ENCODE measurements around the gene AFF4. TPM values are rescaled to one million over a fixed set of nuclear protein-coding genes. Genes with fewer than 3 reads are reported as not detected.

AFF4 gene
- total RNA-seq, 4 donors from 2014 or later, result 55.0 to 87.6 (median 75.3) TPM

DNA sequence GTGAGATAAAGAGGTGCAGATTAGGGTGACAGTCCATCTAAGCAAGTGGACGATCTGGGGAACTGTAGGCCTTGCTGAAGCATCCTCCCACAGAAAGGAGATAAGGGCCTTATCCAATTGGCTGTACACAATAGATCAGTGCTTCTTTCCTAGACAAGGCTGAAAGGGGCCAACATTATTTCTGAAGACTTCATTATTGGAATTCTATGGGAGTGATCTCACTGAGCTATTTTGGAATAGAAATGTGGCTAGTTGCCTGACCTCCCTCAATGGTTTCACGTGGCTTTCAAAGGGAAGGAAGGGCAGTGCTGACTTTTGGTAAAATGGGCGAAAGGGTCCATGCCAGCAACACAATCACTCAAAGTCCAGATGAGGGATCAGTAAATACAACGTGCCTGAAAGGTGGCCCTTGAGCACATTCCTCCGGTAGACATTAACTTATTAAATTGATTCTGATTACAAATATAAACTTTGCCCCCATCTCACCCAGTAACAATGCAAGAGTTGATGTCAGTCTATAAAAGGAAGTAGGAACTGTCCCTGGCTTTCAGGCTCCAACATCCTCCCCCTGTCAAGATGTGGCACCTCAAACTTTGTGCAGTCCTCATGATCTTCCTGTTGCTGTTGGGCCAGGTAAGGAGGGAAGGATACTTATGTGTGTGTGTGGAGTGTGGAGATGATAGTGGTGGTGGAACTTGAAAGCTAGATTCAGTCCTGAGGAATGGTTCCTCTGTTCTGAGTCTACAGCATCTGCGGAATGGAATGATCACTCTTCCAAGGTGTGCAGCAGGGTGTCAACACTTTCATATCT lies 90.1 kb downstream of the AFF4 start, which contains the start of gene LEAP2:
Gene LEAP2, plus strand, starts transcription at position 550 of the 811 bp plus-strand sequence. Its CDS starts 27 bp downstream, at position 577.
- peaks cover 0 to 12% (median 0%) of the 10 kb centered on the region in 3 donors for H3K4me1 ChIP-seq
- no peaks in the 10 kb centered on the region for H3K27me3 ChIP-seq
- no peak for ATAC-seq
- no peak within 1 kb of the TSS for H3K4me3 ChIP-seq
- no peaks in the 10 kb centered on the region for H3K9me3 ChIP-seq
- H3K27ac ChIP-seq, result no peak within 1 kb of the TSS
- peaks cover 0 to 77% of the 10 kb centered on the region in 2 donors for H3K36me3 ChIP-seq
- TF ChIP-seq POLR2AphosphoS5 (IDR thresholded peaks at IDR 0.05) (no peak), EP300 (IDR thresholded peaks at IDR 0.05) (no peak), POLR2A (IDR thresholded peaks at IDR 0.05) (no peak)
- TF ChIP-seq, protein P1, sequence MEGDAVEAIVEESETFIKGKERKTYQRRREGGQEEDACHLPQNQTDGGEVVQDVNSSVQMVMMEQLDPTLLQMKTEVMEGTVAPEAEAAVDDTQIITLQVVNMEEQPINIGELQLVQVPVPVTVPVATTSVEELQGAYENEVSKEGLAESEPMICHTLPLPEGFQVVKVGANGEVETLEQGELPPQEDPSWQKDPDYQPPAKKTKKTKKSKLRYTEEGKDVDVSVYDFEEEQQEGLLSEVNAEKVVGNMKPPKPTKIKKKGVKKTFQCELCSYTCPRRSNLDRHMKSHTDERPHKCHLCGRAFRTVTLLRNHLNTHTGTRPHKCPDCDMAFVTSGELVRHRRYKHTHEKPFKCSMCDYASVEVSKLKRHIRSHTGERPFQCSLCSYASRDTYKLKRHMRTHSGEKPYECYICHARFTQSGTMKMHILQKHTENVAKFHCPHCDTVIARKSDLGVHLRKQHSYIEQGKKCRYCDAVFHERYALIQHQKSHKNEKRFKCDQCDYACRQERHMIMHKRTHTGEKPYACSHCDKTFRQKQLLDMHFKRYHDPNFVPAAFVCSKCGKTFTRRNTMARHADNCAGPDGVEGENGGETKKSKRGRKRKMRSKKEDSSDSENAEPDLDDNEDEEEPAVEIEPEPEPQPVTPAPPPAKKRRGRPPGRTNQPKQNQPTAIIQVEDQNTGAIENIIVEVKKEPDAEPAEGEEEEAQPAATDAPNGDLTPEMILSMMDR (IDR thresholded peaks at IDR 0.05), result no peak
- WGBS, 2 donors (ENCODE audit: low coverage in 1 of 2), result 48 to 58% methylated on average over 4 to 5 of the region's 6 CpGs

GRCh38 chr5:132872788-132873118 lies 90.7 kb downstream of the AFF4 start:
- H3K27ac ChIP-seq, result no peak overlapping the region
- peaks cover 0 to 12% (median 3%) of the 10 kb centered on the region in 3 donors for H3K4me1 ChIP-seq
- 100% methylated on average over 1 of the region's 1 CpG for WGBS, 2 donors (ENCODE audit: low coverage in 1 of 2)
- no peaks in the 10 kb centered on the region for H3K27me3 ChIP-seq
- no peak overlapping the region for H3K4me3 ChIP-seq
- ATAC-seq, result no peak
- H3K36me3 ChIP-seq, result peaks cover 0 to 77% of the 10 kb centered on the region in 2 donors
- TF ChIP-seq EP300 (IDR thresholded peaks at IDR 0.05), result no peak
- no peak for TF ChIP-seq POLR2A (IDR thresholded peaks at IDR 0.05)
- TF ChIP-seq, protein P1 (IDR thresholded peaks at IDR 0.05), result no peak
- TF ChIP-seq POLR2AphosphoS5 (IDR thresholded peaks at IDR 0.05), result no peak
- H3K9me3 ChIP-seq, result no peaks in the 10 kb centered on the region

DNA sequence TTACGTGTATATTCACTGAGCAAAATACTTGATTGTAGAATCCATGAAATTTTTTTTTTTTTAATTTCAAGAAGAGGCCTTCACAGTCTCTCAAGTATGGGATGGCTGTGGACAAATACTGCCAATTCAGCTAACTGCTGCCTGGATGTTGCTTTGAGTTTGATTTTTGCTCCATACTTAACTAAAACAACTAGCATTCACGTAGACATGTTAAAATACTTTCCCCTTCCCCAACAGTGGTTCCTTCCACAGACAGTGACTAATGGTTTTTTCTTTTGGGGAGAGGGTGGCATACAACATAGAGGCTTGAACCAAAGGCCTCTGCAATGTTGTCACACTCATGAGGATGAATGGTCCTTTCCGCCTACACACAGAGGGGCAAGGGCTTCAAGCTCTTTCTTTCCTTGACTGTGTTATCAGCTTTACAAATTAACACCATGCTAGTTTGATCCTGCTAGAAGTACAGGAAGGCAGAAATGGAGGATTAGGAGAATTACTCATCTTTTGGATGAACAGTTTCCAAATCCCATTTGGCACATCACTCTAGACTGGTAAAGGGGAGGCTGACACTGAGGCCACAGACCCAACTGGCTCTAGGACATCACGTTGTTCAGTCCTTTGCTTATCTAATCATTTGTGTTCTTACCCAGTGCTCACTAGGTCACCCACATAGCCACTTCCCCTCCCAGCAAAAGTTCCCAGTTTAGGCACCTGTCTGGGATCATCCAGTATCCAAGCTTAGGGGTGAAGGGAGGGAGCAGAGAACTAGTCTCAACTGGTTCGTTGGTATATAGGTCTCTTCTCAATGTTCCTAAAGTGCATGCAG lies 91.8 kb downstream of the AFF4 start:
- H3K36me3 ChIP-seq, result peaks cover 0 to 75% of the 10 kb centered on the region in 2 donors
- ATAC-seq, result no peak

DNA sequence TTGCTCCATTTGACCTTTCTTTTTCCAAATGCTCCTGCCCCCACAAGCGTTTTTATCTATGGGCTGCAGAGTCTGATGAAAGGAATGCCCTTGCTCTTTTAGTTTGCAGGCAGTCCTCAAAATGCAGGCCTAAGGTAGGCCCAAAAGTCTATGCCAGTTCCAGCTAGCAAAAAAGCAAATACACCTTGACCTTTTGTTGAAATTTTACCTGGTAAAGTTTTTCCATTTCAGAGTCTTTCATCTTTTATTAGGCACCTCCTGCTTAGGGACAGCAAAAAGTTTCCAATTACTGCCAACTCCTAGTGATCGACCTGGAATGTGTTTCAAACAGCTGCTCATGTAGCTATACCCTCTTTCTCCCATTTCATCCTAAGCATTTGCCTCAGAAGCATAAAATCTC lies 92.6 kb downstream of the AFF4 start:
- peaks cover 4 to 19% (median 11%) of the 10 kb centered on the region in 3 donors for H3K4me1 ChIP-seq
- TF ChIP-seq POLR2AphosphoS5 (IDR thresholded peaks at IDR 0.05) (no peak), POLR2A (IDR thresholded peaks at IDR 0.05) (no peak), EP300 (IDR thresholded peaks at IDR 0.05) (no peak)
- TF ChIP-seq, protein P1 (IDR thresholded peaks at IDR 0.05), result no peak

More for the DNA sequence above, 91.8 kb downstream of the AFF4 start:
- Histone ChIP-seq H3K4me1 (peaks cover 4 to 16% (median 11%) of the 10 kb centered on the region in 3 donors), H3K9me3 (no peaks in the 10 kb centered on the region), H3K27ac (no peak overlapping the region), H3K4me3 (no peak overlapping the region), H3K27me3 (no peaks in the 10 kb centered on the region)
- 66 to 76% methylated on average over 3 to 5 of the region's 5 CpGs for WGBS, 2 donors (ENCODE audit: low coverage in 1 of 2)
- TF ChIP-seq EP300 (IDR thresholded peaks at IDR 0.05) (no peak), POLR2AphosphoS5 (IDR thresholded peaks at IDR 0.05) (no peak), POLR2A (IDR thresholded peaks at IDR 0.05) (no peak)
- TF ChIP-seq, protein P1 (IDR thresholded peaks at IDR 0.05), result no peak

More for the DNA sequence above, 92.6 kb downstream of the AFF4 start:
- H3K9me3 ChIP-seq, result no peaks in the 10 kb centered on the region
- peaks cover 0 to 67% of the 10 kb centered on the region in 2 donors for H3K36me3 ChIP-seq
- no peaks in the 10 kb centered on the region for H3K27me3 ChIP-seq
- WGBS, 2 donors (ENCODE audit: low coverage in 1 of 2), result 45 to 82% methylated on average over 2 of the region's 2 CpGs
- no peak overlapping the region for H3K27ac ChIP-seq
- no peak for ATAC-seq
- no peak overlapping the region for H3K4me3 ChIP-seq

Measured in gastroesophageal sphincter (tissue), 4 donors.